Stimulated activated CD4-positive, alpha-beta T cell treated with anti-CD3 and anti-CD28 coated beads, Interleukin-2, amount 100 ng/mL, for 48 hours (primary cell): ENCODE measurements around the gene STAT1.

Source experiments
- DNase-seq, 2 donors: peaks; one replicate each; pipeline ENCODE4 v3.0.0-alpha.2; 2020

STAT1 gene

GRCh38 chr2:190950566-190950991, 63.4 kb downstream of the STAT1 start:
- DNase-seq = no peak

GRCh38 chr2:190948671-190949070, 65.3 kb downstream of the STAT1 start:
- peak in 1 of 2 donors; percentile 15 for DNase-seq

- no peak for DNase-seq
Measured at GRCh38 chr2:190947711-190948251, 66.2 kb downstream of the STAT1 start.

DNA sequence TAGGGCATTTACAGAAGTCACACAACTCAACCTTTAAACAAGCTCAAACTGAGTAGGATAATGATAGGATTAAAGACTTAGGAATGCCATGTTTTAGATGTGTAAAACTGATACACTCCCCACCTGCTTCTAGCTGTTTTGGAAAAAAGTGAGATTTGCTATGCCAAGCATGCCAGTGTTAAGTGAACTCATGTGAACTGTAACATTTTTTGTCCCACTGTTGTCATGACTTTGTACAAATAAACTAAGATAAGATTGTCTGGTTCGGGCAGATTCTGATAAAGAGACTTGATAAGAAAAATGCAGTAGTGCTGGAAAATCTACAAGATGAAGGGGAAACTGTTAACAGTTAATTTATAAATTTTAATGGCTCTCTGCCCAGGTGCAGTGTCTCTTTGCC, 66.8 kb downstream of the STAT1 start:
- no peak for DNase-seq

- DNase-seq = no peak
Measured at GRCh38 chr2:190943706-190944105, 70.3 kb downstream of the STAT1 start.

DNA sequence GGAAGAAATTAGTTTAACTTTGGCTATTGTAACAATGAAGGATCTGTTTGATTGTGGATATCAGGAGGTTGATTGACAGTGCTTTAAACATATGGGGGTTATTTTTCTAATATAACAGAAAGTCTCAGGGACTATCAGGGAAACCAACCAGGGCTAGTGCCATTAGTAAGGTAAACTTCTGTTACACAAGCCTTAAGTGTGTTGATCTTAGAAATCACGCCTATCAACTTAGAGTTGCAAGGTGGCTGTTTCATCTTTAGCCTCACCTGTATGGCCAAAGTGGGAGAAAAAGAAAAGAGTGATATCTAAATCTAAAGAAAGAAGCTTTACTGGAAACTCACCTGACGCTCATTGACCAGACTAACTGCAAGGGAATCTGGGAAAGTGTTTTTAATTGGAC, 71.3 kb downstream of the STAT1 start:
- no peak for DNase-seq

DNA sequence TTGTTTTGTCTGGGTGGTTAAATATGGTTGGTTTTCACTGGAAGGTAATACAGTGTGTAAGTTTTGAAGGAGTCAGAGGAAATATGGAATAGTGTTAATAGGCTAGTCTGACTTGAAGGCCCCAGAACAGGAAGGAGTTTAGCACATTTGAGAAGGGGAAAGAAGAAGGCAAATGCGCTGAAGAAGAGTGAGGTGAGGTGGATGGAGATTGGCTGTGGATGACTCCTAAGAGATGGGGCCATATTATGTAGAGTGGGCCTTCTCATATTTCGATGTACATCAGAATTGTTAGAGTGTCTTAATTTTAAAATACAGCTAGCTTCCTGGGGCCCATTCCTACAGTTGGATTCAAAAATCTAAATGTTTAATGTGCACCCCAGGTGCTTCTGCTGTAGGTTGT, 72.4 kb downstream of the STAT1 start:
- no peak for DNase-seq

DNA sequence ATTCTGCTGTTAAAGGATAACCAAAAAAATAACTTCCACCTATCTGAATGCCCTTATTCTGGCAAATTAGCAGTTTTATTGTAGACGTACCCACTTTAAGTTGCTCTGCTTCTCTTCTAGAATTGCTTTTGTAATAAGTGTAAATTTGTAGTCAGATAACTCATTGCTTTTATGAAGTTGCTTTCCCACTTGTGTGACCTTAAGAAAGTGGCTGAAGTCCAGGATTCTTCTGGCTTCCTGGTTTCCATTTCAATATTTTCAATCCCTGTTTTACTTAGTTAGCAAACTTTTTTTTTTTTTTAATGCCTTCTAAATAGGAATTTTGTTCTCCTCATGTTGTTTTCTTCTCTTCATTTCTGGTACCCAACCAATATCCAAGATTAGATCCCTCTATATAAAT, 73.5 kb downstream of the STAT1 start:
- DNase-seq = no peak

DNA sequence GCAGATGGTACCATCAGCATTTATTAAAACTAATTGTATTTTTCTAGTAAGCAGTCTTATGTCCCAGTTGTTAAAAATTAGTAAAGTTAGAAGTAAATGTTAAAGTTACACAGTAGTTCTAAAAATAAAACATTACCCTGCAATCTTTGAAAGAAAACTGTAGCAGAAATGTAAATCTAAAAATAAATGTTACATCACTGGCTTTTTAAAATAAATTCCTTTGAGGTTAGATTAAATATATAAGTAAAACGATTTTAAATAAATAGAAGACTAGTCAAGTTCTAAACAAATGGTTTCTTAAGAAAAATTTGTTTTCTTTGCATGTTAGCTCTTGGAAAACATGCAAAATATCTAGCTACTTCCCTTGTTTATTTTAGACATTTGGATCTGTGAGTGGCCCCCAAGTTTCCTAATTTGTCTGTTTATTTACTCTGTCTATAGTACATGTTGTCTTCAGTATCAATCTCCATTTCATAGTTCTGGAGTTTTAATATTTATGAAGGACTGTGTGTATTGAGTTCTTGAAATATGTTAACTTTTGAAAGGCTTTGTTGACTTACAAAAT, 75.1 kb downstream of the STAT1 start:
- no peak for DNase-seq

GRCh38 chr2:190935054-190935453, 78.9 kb downstream of the STAT1 start:
- DNase-seq = no peak

GRCh38 chr2:190933361-190933760, 80.6 kb downstream of the STAT1 start:
- DNase-seq = no peak

DNA sequence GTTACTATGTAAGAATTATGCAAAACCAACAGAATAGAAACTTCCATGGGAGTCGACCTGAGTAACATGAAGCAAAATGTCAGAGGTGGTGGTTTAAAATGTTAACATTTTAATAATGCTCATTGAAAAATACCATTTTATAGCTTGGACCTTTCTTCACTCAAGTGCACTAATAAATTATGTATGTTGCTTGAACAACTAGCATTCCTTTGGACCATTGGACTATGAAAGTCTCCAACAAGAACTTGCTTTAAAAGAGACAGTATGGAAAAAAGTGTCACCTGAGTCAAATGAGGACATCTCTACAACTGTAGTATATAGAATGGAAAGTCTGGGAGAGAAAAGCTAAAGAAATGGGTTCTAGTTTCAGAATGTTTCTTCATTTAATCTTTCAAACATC, 81.5 kb downstream of the STAT1 start:
- DNase-seq = no peak

DNA sequence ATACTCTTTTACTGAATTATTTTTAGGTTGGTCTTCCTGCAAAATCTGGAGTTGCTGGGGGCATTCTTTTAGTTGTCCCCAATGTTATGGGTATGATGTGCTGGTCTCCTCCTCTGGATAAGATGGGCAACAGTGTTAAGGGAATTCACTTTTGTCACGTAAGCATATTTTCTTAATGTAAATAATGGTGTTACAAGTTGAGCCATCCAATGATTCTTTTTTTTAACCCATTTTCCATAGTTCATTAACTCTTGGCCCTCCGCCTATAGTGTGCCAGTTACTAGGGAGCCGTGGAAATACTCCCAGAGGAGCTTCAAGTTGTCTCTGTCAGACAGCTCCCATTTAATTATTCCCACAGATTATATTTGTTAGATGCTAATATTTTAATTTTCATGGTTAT, 83.6 kb downstream of the STAT1 start:
- no peak for DNase-seq

DNA sequence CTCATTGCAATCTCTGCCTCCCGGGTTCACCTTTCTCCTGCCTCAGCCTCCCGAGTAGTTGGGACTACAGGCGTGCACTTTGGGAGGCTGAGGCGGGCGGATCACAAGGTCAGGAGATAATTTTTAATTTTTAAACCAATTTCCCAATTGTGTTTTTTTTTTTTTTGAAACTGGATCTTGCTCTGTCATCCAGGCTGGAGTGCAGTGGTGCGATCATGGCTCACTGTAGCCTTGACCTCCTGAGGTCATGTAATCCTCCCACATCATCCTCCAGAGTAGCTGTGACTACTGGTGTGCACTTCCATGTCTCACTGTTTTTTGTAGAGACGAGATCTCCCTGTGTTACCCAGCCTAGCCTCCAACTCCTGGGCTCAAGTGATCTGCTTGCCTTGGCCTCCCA, 84.1 kb downstream of the STAT1 start:
- DNase-seq = no peak

- no peak for DNase-seq
Measured at GRCh38 chr2:190927301-190927700, 86.7 kb downstream of the STAT1 start.

DNA sequence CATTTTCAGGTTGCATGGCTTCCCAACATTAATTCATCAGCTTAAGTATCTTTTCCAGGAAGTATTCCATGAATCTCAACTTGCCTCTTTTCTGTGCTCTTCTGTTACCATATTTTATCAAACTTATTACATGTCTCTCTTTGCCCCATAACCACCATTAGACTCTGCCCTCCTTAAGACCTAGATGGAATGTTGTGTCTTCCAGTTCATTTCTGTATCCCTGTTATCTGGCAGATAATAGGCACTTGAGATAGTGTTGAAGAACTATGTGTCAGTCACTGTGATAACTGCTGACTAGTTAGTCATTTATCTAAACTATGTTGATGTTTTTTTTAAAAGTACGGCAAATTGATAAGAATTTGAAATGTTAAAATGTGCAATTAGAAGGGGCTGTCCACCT, 91.6 kb downstream of the STAT1 start:
- DNase-seq = no peak

GRCh38 chr2:190920085-190920484, 93.9 kb downstream of the STAT1 start:
- DNase-seq = no peak
